HG03558 (cell line): ENCODE data around the gene ACTRT2.

Source experiments
- ATAC-seq: cut with Tn5 transposase; IDR thresholded peaks from one replicate; pipeline ENCODE4 v1.9.1; 2021; ENCODE audit warnings: moderate number of reproducible peaks; ENCODE audit not compliant: unreplicated experiment; ENCODE audit errors: extremely low read depth

Gene ACTRT2

GRCh38 chr1:3015744-3016143 lies 5.5 kb upstream of the ACTRT2 start:
- no peak for ATAC-seq

- ATAC-seq: no peak
Measured at GRCh38 chr1:3016641-3017439, 4.4 kb upstream of the ACTRT2 start.

- no peak for ATAC-seq
Measured at GRCh38 chr1:3017440-3018050, 3.7 kb upstream of the ACTRT2 start.

GRCh38 chr1:3018051-3018471 lies 3.2 kb upstream of the ACTRT2 start:
- ATAC-seq: no peak

- no peak for ATAC-seq
Measured at GRCh38 chr1:3018576-3018975, 2.7 kb upstream of the ACTRT2 start.

- ATAC-seq: no peak
Measured at GRCh38 chr1:3019007-3019515, 2.2 kb upstream of the ACTRT2 start.

GRCh38 chr1:3019516-3020051 lies 1.7 kb upstream of the ACTRT2 start:
- ATAC-seq: no peak

- ATAC-seq: no peak
Measured at GRCh38 chr1:3020263-3020909, 881 bp upstream of the ACTRT2 start.

GRCh38 chr1:3021801-3022401 lies 634 bp downstream of the ACTRT2 start:
- ATAC-seq: no peak

GRCh38 chr1:3022511-3022973 lies 1.3 kb downstream of the ACTRT2 start:
- no peak for ATAC-seq

GRCh38 chr1:3022976-3023375 lies 1.7 kb downstream of the ACTRT2 start:
- ATAC-seq: no peak

GRCh38 chr1:3024019-3024418 lies 2.8 kb downstream of the ACTRT2 start:
- no peak for ATAC-seq

- ATAC-seq: no peak
Measured at GRCh38 chr1:3024588-3024987, 3.3 kb downstream of the ACTRT2 start.

GRCh38 chr1:3026124-3026523 lies 4.9 kb downstream of the ACTRT2 start:
- ATAC-seq: no peak

GRCh38 chr1:3026581-3027391 lies 5.5 kb downstream of the ACTRT2 start:
- no peak for ATAC-seq

GRCh38 chr1:3027611-3028371 lies 6.5 kb downstream of the ACTRT2 start:
- ATAC-seq: no peak

- ATAC-seq: no peak
Measured at GRCh38 chr1:3028531-3029282, 7.4 kb downstream of the ACTRT2 start.

- ATAC-seq: no peak
Measured at GRCh38 chr1:3029481-3029961, 8.3 kb downstream of the ACTRT2 start.
